GM21526 (cell line): ENCODE results near the gene MYH10.

Source experiments
- ATAC-seq: cut with Tn5 transposase; IDR thresholded peaks from one replicate; pipeline ENCODE4 v1.9.1; 2021; ENCODE audit warnings: moderate library complexity; ENCODE audit not compliant: unreplicated experiment, low FRiP score

MYH10 gene

DNA sequence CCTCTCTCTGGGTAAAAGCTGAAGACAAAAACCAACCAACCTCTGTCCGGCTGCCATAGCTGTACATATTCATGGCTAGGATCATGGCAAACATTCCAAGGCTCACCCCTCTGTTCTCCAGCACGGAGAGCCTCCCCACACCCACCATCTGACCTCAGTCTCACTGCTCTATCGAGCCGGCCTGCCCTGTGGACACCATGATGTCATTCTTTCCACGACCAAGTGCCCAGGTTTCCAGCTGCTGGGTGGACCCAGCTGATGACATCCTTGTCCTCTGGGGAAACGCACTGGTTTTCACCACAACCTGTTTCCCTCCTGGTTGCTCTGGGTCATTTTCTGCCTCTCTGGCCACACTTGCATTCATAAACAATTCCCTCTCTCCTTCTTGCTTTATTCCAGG lies 127.2 kb downstream of the MYH10 start:
- ATAC-seq, result no peak

DNA sequence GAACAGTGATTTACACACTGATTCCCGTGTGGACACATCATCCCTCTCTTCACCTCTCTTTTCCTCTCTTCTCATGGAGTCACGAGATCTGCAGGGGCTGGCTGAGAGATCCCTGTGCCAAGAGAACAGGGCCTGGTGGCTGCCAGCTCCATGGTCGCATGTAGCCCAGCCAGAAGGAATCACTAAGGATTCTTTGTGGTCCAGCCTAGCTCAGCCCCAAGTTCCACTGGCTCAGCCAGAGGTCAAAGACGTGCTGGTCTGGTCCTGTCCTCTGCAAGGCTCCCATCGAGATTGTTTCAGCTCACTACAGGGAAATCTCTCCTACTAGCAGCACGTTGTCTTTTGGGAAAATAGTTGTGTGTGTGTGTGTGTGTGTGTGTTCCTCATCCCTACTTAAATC lies 128.4 kb downstream of the MYH10 start:
- no peak for ATAC-seq

DNA sequence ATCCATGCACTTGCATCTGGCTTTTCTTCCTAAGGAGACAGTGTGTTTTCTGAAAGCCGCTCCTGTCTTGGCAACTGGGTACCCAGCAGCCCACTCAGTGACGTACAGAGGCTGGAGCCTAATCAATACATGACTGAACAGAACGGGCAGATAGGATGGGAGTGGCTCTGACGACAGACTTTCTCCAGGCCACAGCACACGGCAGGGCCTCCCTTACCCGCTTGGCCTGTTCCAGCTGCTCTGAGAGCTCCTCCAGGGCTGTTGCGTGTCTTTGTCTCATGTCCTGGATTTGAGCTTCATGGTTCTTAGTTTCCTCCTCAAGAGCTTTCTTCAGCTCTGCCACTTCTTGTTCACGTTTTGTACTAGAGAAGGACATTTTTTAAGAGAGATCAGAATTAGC lies 129.9 kb downstream of the MYH10 start:
- no peak for ATAC-seq

DNA sequence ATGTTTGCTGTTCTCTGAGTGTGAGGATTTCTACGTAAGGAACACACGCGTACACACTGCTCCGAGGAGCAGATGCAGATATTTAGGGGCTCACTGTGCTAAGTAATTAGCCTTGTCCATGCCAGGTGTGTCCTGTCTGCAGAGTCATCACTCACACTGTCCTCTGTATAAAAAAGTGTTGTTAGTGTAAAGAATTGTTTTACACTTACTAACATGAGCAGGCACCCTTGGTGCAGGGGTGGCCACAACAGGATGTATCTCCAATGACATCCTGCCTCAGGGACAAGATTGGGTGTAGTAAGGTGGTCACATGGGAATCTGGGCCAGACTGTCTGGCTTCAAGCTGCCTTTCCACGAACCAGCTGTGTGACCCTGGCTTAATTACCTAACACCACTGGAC lies 130.9 kb downstream of the MYH10 start:
- no peak for ATAC-seq

DNA sequence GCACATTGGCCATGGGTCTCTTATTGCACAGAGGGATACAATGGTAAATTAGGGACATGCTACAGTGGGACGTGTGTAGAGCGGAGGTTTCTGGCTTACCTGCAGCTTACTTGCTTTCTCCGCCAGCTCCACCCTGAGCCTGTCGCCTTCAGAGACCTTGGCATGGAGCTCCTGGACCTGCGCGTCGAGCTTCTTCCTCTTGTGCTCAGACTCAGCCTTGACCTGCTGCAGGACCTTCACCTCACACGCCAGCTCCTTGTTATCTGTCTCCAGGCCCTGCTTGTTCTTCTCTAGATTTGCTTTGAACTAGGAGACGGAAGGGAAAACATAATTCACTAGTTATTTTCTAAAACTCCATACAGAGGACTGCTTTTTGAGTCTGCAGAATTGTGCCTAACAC lies 131.4 kb downstream of the MYH10 start:
- no peak for ATAC-seq

DNA sequence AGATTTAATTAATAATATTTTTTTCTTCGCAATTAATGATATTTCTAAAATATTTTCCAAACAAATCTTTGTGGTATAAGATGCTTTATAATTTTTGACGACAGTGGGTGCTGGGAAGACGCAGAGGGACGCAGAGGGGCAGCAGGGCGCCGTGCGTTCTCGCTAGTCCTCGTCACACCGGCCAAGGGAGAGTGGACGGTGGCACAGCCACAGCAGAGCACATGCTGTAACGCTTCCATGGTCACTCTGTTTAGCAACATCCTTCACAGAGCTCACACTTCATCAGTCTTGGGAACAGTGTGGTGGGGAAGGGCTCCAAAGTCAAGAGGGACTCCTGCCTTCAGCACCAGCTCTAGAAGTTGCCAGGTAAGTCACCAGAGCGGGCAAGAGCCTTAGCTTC lies 134.4 kb downstream of the MYH10 start:
- ATAC-seq, result no peak

DNA sequence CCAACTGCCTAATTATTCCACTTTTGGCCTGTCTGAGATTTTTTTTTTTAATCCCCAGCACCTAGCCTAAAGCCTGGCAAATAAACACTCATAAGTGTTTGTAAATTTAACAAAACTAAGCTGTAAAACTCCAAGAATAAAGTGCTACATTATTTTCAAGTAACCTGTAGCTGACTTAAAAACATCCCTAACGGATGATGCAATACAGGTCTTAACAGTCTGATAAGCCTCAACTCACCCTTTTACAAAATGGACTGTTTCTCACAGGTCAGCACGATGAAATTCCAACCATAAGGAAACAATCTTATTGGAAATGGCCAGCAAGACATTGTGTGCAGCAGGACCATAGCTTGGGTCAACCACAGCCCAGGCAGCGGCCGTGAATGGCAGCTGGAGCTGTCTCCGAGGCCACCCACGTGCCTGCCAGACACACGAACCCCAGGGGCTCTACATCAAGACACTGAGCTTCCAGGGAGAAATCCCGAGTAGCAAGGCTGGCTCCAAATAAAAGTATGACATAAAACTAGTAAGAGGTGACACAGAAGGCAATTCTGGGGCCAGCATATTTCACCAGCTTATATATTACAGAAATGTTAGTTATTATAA lies 135.9 kb downstream of the MYH10 start:
- no peak for ATAC-seq

GRCh38 chr17:8494021-8494420 lies 136.5 kb downstream of the MYH10 start:
- ATAC-seq, result no peak

- ATAC-seq, result no peak
These were observed 138.4 kb downstream of the MYH10 start for GRCh38 chr17:8492121-8492520.

DNA sequence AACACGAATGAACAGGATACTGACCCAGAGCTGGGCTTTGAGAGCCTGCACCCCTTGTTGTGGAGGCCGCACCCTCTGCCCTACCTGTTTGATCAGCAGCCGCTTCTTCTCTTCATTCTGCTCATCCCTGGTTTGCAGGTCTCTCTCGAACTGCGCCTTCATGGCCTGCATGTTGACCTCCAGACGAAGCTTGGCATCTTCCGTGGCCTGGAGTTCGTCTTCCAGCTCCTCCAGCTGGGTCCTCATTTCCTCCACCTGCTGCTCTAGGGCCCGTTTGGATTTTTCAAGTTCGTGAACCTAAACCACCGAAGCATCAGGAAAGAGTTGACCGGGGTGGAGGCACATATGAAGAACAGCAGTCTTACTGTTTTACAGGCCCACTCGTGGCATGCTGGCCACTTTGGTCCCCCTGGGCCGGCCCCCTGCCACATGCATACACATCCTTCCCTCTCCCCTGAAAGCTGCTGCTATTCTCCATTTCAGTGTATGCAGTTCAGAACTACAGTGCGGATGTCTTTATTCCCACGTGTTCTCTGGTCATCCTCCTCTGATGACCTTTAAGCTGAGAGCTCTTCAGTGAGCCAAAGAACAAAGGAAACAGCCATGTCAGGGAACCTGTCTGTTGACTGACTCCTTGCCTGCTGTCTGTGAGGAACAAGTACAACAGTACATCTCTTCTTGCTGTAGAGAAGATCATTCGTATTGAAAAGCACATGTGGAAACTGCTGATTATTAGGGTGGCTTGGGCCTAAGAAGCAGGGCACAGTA lies 140.1 kb downstream of the MYH10 start:
- no peak for ATAC-seq

DNA sequence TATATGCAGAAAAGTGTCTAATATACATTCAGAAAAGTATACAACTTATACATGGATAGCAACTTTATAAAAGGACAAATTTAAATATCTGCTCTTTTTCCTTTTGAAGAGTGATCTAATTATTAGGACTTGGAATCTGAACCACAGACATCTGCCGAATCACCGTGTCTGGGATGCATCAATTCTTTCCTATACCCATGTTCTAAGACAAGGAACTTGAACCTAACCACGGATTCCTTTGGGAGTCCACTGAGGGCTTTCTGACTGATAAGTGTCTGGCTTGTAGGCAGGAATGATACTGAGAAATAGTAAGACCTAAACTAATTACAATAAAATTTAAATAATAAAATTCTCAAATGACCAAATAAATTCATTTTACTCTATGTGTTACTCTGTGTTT lies 140.7 kb downstream of the MYH10 start:
- ATAC-seq, result no peak

DNA sequence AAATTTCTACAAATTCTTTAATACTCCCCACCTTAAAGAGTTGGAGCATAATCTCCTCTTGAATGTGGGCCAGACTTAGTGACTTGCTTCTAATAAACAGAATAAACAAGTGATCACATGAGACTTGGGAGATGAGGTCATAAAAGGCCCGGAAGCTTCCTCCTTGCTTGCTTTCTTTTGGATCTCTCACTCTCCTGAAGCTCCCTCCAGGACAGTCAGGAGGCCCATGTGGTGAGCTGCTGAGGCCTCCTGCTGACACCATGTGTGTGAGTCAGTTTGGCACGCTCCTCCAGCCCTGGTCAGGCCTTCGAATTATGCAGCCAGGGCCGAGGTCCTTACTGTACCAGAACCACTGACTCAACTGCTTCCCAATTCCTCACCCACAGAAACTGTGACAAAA lies 141.6 kb downstream of the MYH10 start:
- no peak for ATAC-seq

- no peak for ATAC-seq
These were observed 142.0 kb downstream of the MYH10 start for GRCh38 chr17:8488491-8488890.

DNA sequence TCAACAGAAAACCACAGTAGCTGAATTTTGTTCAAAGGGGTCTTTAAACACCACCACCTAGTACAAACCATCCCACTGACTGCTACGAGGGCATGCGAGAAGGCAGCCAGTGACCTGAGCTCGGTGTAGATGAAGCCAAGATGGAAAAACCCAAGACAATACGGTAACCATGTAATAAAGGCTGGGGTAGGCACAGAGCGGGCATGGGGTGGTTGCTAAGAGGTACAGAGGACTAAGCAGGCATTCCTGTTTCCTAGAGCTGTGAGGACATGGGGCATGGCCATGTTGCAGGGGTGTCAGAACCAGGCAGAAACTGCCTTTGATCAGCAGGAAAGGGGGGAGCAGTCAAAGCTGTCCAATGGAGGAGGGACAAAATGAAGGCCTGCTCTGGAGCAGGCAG lies 142.8 kb downstream of the MYH10 start:
- ATAC-seq, result no peak

DNA sequence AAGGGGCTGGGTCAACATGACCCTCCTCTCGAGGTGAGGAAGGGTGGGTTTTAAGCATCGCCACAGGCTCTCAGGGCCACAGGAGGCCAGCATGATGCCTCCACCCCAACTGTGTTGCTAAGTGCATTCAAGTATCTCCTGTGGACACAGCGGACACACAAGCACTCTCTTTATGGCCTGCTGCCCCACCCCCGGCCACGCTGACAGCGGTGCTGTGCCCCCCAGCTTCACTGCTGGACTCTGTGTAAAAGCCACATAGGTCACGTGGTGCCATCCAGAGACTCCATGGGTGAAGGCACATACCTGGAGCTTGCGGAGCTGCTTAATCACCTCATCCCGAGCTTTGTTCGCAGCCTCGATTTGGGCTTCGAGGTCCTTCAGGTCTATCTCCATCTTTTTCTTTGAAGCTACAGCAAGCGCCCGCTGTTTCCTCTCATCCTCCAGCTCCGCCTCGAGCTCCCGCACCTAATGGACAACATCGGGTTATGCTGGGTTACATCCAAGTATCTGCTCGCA lies 143.3 kb downstream of the MYH10 start:
- no peak for ATAC-seq

DNA sequence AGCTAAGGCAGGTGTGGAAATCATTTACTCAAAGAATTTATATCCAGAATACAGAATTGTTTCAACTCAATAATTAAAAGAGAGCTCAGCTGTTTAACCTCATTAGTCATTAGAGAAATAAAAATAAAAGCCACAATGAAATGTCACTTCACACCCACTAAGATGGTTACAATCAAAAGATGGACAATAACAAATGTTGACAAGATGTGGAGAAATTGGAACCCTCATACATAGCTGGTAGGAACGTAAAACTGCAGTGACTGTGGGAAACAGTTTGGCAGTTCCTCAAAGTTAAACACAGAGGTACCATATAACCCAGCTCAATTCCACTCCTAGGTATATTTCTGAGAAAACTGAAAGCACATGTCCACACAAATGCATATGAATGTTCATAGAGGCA lies 145.0 kb downstream of the MYH10 start:
- ATAC-seq, result no peak

DNA sequence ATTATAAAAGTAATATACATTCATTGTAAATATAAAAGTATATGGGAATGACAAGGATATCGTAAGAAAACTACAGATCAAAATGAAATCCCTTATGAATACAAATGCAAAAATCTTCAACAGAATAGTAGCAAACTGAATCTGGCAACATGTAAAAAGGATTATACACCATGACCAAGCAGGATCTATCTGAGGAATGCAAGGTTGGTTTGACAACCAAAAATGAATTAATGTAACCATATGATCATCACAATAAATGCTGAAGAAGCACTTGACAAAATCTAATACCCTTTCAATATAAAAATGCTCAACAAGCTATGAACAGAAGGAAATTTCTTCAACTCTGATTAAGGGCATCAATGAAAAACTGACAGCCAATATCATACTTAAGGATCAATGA lies 146.1 kb downstream of the MYH10 start:
- ATAC-seq, result no peak

DNA sequence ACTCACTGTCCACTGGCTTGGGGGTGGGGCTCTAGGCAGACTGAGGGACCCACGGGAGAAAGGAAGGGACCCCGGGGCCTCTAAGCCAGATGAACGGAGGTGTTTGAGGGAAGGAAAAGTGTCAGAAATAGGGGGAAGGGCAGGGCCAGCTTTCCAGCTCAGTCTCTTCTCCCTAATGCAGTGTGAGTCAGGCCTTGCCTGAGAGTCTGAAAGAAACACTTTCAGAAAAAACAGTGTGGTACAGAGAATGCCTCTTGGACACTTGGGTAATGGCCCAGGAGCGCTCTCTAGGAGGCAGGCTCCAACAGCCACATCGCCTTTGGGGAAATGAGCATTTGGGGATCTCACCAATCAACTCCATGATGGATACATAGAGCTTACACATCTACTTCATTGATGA lies 148.0 kb downstream of the MYH10 start:
- ATAC-seq, result no peak

- no peak for ATAC-seq
These were observed 148.8 kb downstream of the MYH10 start for GRCh38 chr17:8481703-8482102.

DNA sequence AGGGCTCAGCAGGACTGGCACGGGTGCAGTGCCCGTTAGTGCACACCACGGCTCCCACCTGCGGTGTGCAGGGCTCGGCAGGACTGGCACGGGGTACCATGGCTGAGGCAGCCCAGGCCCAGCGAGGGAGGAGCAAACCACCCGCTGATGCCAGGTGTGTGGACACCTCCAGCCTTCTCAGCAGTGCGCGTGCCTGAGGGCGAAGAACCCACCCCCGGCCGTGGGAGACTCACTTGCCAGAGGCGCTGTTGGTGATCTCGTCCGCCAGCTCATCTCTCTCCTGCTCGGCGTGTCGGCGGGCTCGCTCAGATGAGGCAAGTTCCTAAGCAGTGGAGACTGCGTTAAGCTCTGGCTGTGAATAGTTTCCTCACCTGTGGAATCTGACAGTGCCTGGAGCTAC lies 149.4 kb downstream of the MYH10 start:
- ATAC-seq, result no peak

DNA sequence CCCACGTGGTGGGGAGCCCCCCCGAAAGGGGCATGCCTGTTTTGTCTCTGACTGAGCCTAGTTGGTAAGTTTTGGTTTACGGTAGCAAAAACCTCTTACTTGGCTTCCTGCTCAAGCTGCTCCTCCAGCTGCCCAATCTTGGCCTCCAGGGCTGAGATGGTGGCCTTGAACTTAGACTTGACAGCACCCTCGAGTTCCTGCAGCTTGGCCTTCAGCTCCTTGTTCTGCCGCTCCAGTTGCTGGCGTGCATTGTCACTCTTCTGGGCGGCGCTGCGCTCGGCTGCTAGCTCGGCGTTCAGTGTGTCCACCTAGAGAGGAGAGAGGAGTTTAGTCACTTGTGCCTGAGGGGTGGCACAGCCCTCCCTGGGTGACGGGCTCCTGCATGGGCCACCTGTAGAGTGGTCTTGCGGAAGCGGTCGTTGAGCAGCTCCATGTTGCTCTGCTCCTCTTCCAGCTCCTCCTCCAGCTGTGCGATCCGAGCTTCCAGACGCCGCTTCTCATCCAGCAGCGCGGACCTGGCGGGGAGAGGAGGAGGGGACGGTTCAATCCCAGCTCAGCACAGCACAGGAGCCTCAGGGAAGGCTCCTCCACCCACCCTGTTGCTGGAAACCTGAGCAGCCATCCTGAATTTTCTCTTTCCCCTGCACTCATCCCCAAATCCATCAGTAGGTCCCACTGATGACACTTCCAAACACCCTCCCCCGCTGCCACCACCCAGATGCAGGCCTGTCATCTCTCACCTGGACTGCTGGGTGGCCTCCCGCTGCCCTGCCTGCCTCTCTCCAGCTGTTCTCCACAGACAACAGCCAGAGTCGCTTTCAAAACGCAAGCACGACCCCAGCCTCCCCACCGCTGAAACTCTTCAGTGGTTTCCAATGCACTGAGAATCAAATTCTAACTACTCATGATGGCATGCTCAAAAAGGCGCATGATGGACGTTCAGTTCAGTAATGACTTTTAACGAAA lies 150.2 kb downstream of the MYH10 start:
- no peak for ATAC-seq
